NB4 (cell line): Measurements from ENCODE around the gene ATP11A.
"Not testable (repeated sequence)": the region's sequence is repeated elsewhere in the genome, so short reads cannot be mapped to it uniquely, and the experiment has no call there.

Experiments used
- DNase-seq: peaks from one replicate; pipeline ENCODE4 v3.0.0; 2010; ENCODE audit warnings: low read depth
- H3K4me3 ChIP-seq: one replicate; pipeline ENCODE4 v1.5.1; 2011; ENCODE audit warnings: mild to moderate bottlenecking, low read depth, low read length, moderate library complexity
- MYC ChIP-seq: IDR thresholded peaks from 2 replicates; pipeline ENCODE4 v1.6.1; 2011; ENCODE audit warnings: low read depth, low read length
- POLR2A ChIP-seq: IDR thresholded peaks from 2 replicates; pipeline ENCODE4 v1.6.1; 2011; ENCODE audit warnings: mild to moderate bottlenecking; ENCODE audit not compliant: insufficient read length; ENCODE audit errors: extremely low read depth
- TF ChIP-seq, protein P1 (sequence below): IDR thresholded peaks from 2 replicates; pipeline ENCODE4 v1.6.1; 2011; ENCODE audit warnings: low read depth, low read length
- TF ChIP-seq, protein P2 (sequence below): IDR thresholded peaks from one replicate; pipeline ENCODE4 v1.5.1; 2012; ENCODE audit warnings: low read depth, low read length

ATP11A gene

DNA sequence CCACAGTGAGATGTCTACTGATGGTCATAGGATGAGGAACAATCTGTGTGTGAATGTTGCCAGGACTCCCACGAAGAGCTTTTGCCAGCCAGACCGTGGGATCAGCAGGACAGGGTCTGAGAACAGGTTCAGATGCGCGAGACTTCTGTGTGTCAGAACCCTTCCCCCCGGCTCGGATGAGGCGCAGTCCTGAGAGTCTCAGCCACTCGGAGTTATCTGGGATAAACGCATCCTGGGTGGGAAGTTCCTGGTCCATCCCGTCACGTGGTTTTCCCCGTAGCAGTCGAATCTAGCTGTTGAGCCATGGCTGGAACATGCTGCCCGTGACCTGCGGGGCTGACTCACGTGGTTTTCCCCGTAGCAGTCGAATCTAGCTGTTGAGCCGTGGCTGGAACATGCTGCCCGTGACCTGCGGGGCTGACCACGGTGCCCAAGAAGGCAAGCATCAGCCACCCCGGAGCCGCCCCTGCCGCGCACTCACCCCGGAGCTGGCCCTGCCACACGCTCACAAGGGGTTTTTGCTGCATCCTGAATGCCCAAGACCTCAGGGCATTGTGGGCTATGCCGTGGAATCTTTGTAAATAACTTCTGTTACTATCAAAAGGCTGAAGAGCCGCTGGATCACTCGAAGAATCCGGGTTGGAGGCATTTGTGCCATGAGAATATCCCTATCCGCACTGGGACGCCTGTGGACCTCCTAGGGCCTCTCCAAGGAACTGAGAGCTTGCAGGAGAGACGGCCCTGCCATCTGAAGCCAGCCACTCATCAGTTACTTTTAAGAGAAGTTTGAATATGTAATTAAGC, 148.4 kb downstream of the ATP11A start:
- no peak for DNase-seq
- TF ChIP-seq, protein P1, sequence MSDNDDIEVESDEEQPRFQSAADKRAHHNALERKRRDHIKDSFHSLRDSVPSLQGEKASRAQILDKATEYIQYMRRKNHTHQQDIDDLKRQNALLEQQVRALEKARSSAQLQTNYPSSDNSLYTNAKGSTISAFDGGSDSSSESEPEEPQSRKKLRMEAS = no peak
- TF ChIP-seq, protein P2, sequence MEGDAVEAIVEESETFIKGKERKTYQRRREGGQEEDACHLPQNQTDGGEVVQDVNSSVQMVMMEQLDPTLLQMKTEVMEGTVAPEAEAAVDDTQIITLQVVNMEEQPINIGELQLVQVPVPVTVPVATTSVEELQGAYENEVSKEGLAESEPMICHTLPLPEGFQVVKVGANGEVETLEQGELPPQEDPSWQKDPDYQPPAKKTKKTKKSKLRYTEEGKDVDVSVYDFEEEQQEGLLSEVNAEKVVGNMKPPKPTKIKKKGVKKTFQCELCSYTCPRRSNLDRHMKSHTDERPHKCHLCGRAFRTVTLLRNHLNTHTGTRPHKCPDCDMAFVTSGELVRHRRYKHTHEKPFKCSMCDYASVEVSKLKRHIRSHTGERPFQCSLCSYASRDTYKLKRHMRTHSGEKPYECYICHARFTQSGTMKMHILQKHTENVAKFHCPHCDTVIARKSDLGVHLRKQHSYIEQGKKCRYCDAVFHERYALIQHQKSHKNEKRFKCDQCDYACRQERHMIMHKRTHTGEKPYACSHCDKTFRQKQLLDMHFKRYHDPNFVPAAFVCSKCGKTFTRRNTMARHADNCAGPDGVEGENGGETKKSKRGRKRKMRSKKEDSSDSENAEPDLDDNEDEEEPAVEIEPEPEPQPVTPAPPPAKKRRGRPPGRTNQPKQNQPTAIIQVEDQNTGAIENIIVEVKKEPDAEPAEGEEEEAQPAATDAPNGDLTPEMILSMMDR = no peak
- TF ChIP-seq POLR2A (no peak), MYC (no peak)
- H3K4me3 ChIP-seq = no peak overlapping the region

DNA sequence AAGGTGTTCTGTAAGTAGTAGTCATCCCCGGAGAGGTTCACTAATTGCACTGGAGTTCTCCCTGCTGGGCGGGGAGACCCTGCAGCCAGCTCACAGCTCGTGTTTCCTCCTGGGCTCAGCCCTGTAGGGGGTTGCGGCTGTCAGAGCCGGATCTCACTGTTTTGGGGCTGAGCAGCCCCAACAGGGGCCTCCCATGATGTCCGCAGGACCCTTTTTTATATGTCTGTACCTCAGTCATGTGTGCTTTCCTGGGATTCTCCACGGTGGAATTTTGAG, 148.9 kb downstream of the ATP11A start:
- no peak for DNase-seq
- TF ChIP-seq, protein P1 = no peak
- no peak for TF ChIP-seq POLR2A
- TF ChIP-seq, protein P2 = no peak
- TF ChIP-seq MYC = no peak
- H3K4me3 ChIP-seq = no peak overlapping the region

DNA sequence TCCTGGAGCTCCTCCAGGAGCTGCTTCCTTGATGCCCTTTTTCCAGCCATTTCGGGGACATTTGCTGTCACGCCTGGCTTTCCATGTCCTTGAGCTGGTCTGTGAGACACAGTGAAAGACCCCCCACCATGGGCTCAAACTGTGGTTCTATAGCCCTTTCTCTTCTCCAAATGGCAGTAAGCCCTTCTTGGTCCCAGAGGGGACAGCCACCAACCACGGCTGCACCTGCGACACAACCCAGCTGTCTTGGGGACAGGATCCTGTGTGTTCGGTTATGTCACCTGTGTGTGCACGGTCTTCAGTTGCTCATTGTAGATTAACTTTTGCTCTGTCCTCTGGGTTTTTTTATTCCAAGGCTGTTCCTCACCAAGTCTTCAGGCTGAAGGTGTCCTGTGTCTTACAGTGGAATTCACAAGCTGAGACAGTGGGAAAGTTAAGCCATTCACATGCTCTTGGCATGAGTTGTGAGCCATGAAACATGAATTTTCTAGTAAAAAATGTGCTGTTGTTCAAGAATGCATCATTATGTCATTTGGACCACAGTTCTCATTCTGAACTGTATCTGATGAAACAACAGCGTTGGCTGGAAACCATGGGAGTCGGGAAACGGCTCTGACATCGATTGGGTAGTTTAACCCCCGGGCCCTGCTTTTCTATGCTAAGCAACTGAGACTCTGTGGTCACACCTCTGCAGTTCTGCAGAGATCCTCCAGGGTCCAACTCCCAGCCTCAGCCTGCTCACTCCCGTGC, 149.7 kb downstream of the ATP11A start:
- DNase-seq = no peak
- H3K4me3 ChIP-seq = no peak overlapping the region
- TF ChIP-seq, protein P1 = no peak
- TF ChIP-seq, protein P2 = no peak
- TF ChIP-seq POLR2A (no peak), MYC (no peak)

DNA sequence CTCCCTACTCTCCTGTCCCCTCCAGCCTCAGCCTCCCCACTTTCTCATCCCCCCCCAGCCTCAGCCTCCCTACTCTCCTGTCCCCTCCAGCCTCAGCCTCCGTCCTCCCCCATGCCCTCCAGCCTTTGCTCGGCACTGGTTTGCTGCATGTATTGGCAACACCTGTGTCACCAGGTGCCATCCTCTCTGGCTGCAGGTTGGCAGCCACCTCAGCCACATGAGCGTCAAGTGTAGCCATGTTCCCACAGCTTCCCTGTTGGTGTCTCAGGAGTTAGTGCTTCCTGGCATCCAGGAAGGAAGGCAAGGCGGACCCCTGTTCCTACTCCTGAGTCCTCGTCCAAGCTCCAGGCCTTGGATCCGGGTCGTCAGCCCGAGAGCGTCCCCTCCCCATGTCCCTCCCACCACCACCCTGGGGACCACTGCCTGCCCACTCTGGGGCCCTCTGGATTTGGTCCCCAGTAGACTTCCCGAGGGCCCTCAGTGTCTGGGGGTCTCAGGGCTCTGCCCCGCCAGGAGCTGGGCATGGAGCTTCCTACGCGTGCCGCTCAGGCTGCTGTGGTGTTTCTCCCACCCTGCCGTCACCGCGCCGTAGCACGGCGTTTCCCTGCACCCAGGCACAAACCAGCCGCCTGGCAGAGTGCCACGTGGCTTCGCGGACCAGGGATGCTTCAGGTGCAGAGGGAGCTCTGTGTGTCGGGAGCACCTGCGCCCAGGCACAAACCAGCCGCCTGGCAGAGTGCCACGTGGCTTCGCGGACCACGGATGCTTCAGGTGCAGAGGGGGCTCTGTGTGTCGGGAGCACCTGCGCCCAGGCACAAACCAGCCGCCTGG, 150.8 kb downstream of the ATP11A start:
- H3K4me3 ChIP-seq = no peak overlapping the region
- no peak for DNase-seq
- TF ChIP-seq, protein P2 = no peak
- TF ChIP-seq POLR2A = no peak
- no peak for TF ChIP-seq MYC
- TF ChIP-seq, protein P1 = no peak

DNA sequence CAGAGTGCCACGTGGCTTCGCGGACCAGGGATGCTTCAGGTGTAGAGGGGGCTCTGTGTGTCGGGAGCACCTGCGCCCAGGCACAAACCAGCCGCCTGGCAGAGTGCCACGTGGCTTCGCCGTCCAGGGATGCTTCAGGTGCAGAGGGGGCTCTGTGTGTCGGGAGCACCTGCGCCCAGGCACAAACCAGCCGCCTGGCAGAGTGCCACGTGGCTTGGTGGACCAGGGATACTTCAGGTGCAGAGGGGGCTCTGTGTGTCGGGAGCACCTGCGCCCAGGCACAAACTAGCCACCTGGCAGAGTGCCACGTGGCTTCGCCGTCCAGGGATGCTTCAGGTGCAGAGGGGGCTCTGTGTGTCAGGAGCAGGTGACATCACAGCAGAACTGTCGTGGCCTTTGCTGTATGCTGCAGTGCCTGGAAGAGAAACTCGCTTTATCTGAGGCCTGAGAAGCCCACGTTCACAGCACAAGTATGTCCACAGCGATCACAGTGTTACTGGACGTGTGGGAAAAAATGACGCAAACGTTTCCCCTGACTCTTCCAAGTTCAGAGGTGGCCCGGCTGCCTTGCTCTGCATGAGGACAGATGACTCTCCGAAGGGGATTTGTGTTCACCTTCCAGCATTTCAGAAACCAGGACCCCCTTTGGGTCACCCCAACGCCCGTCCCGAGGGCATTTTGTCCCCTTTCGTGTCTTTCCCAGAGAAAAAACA, 151.6 kb downstream of the ATP11A start:
- not testable (repeated sequence) for DNase-seq, H3K4me3 ChIP-seq

DNA sequence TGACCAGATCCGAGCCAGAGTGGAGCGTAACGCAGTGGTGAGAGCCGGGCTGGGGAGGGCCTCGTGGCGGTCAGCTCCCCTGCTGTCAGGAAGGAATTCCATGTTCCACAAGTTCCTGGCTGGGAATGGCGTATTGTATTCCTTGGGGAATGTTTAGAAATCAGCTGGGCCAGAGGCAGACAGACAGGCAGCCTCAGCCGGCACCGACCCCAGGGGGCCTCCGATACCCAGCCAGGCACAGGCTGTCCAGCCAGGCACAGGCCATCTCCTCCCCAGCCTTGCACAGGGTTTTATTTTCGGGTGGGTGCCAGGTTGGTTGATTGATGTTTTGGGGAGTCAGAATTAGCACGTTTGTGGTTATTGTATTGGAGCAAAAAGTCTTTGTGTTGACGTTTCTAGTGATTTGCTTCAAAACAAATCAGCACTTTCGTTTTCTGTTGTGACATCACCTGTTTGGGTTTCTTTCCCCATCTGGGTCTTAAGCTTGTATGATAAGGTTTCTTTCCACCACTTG, 152.6 kb downstream of the ATP11A start:
- H3K4me3 ChIP-seq = no peak overlapping the region
- no peak for DNase-seq
- TF ChIP-seq, protein P2 = no peak
- TF ChIP-seq, protein P1 = no peak
- TF ChIP-seq MYC = no peak
- TF ChIP-seq POLR2A = no peak
